Stimulated activated CD4-positive, alpha-beta T cell treated with anti-CD3 and anti-CD28 coated beads, Interleukin-12 subunit alpha, Interleukin-12 subunit beta, amount 100 ng/mL, for 48 hours (primary cell): ENCODE measurements around the gene SMARCC2.
A peak's percentile ranks its signal among the peaks of the same experiment; 100 is the strongest.

Experiments used
- DNase-seq, 3 donors: peaks; one replicate each; pipeline ENCODE4 v3.0.0-alpha.2; 2020; ENCODE audit warnings: low read depth in 2 of 3, low spot score in 1 of 3

Gene SMARCC2

DNA sequence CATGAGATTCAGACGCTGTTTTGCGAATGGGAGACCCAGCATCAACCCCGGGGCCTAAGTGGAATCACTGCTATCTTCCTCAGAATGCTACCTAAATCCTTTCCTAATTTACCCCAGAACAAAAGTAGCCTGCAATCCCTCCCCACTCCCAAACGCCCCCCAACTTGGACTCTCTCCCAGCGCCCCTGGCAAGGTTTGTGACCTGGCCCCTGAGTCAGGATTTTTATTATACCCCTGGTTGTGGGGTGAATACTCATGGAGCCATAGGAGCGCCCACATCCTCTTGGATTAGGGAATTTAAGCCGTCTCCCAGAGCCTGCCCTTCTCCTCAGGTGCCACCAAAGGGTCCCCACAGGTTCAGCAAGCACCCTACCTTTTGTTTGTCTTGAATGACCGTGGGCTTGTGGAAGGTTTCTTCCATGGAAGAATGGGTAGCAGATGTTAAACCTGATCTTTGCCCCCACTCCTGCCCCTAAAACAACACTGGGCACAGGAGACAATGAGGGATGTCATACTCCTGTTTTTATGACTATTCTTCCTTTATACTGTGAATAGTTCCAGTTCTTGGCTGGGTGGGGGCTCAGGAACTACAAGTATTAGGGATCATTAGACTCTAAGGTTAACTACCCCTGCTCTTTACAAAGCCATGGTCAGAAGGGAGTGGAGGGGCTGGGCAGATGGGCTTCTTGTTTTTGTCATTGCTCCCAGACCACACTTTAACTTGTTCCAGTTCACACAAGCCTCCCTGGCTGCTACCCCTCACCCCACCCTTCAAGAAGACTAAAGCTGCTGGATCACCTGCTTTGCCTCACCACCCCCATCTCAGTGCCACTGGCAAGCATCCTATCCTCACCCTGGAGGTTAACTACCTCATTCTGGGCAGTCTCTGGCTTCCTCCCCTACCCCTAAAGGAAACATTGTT lies 36.3 kb downstream of the SMARCC2 start:
- no peak for DNase-seq

DNA sequence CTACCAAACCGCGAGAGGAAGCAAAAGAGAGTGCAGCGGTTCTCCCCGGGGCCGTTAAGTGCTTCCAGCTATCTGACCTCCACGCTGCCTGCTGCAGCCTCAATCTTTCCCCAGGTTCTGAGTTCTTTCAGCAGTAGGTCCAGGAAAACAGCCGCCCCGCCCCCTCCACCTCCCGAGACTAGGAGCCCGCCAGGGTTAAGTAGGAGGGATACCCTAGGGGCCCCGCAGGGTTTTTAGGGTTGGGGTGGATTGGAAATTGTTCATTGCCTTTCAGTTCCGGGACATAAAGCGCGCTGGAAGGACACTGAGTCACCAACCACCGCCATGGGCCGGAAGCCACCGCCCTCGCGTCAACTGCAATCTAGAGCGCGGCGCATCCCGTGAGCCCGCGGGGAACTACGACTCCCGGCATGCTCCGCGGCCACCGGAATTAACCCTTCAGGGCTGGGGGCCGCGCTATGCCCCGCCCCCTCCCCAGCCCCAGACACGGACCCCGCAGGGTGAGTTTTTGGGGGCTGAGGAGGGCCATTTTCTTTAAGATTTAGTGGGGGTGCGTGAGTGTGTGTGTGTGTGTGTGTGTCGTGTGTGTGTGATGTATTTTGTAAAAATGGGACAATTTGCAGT lies 37.0 kb downstream of the SMARCC2 start, which contains the start of gene MYL6B:
Gene MYL6B (plus strand): TSS at position 456 of the 624 bp plus-strand sequence. CDS start 1,332 bp downstream, outside the sequence.
- DNase-seq, result peak; percentile 88 to 93 (median 92)

GRCh38 chr12:56151672-56152131 lies 37.6 kb downstream of the SMARCC2 start:
- DNase-seq, result peak; percentile 59 to 65 (median 62)

DNA sequence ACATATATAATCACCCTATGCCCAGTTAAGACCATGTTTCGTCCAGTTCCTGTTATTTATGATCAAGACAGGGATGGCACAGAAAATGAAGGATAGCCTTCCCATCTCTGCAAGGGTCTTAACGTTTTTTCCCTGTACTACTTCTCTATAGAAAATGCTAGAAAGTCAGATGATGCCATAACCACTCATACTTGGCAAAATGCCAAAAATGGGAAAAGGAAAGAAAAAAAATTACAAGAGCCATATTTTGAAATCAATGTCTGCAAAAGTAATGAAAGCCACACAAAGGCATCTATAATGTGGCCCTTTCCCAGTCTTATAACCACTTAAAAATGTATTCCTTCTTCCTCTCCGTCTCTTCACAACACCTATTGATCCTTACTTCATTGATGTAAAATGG lies 38.7 kb downstream of the SMARCC2 start:
- DNase-seq, result no peak

DNA sequence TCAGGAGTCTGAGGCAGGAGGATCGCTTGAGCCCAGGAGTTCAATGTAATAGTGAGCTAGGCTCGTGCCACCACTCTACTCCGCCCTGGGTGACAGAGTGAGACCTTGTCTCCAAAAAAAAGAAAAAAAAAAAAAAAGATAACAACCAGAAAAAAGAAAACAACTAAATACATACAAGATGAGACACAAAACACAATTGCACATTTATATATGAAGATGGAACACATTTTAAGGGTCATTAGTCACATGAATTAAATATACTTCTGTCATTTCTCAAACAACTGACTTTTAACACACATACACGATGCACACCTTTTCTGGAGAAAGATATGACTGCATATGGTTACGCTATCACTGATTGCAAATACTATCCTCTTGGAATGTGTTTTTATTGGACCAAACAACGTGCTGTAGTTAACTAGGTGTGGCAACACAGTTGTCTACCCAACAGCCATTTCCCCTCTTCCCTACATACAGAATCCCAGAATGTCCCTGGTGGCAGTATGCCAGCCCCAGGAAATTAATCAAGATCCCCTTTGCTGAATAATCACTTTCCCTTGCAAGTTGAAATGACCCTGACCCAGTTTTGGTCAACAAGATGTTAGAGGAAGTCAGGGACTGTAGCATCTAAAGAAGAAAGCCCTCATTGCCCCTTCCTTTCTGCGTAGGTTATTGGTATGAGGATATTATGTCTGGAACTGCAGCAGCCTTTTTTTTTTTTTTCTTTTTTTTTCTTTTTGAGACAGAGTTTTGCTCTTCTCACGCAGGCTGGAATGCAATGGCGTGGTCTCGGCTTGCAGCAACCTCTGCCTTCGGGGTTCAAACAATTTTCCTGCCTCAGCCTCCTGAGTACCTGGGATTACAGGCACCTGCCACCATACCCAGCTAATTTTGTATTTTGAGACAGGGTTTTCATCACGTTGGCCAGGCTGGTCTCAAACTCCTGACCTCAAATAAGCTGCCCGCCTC lies 42.5 kb downstream of the SMARCC2 start:
- no peak for DNase-seq

- DNase-seq, result no peak
Measured at GRCh38 chr12:56145217-56145616, 44.1 kb downstream of the SMARCC2 start.

- DNase-seq, result no peak
Measured at GRCh38 chr12:56143870-56144269, 45.4 kb downstream of the SMARCC2 start.

DNA sequence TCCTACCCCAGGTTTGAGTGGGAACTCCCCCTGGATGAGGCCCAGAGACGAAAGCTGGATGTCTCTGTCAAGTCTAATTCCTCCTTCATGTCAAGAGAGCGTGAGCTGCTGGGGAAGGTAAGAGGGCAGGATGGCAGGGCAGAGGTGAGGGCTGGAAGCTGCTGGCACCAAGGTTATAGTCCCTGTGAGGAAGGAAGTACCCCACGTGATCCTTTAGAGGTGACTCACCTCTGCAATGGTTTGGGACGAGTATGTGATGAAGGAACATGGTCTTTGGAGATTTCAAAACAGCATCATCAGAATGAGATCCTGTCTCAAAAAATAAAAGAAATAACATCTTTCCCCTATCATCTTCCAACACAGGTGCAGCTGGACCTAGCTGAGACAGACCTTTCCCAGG lies 46.1 kb downstream of the SMARCC2 start:
- DNase-seq, result no peak

DNA sequence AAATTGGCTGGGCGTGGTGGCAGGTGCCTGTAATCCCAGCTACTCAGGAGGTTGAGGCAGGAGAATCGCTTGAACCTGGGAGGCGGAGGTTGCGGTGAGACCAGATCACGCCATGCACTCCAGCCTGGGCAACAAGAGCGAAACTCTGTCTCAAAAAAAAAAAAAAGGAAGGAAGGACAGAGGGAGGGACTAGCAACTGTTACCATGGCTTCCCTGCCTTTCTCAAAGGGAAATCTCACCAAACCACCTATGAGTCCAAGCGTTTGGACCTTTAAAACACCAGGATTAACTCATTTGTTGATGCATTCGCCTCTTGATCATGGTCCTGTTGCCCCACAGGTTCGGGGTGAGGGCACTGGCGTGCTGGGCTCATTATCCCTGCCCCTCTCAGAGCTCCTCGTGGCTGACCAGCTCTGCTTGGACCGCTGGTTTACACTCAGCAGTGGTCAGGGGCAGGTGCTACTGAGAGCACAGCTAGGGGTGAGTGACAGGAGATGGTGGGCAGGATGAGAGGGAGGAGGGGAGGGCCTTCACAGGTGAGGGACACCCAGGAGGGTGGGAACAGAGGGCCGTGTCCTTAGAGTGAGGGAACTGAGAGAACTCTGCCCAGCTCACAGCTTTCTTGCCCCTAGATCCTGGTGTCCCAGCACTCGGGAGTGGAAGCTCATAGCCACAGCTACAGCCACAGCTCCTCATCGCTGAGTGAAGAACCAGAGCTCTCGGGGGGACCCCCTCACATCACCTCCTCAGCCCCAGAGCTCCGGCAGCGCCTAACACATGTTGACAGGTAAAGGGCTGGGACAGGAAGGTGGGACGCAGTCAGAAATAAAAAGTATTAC lies 47.1 kb downstream of the SMARCC2 start:
- no peak for DNase-seq

- no peak for DNase-seq
Measured at GRCh38 chr12:56137853-56138571, 51.3 kb downstream of the SMARCC2 start.

DNA sequence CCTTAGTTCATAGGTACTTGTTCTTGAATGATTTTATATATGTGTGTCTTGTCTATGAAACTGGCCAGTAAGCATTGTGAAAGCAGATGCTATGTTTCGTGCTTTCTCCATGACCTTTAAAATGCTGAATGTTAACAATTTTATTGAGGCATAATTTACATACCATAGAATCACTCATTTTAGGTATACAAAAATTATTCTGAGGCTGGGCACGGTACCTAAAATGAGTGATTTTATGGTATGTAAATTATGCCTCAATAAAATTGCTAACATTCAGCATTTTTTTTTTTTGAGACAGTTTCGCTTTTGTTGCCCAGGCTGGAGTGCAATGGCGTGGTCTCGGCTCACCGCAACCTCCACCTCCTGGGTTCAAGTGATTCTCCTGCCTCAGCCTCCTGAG lies 54.4 kb downstream of the SMARCC2 start:
- no peak for DNase-seq

DNA sequence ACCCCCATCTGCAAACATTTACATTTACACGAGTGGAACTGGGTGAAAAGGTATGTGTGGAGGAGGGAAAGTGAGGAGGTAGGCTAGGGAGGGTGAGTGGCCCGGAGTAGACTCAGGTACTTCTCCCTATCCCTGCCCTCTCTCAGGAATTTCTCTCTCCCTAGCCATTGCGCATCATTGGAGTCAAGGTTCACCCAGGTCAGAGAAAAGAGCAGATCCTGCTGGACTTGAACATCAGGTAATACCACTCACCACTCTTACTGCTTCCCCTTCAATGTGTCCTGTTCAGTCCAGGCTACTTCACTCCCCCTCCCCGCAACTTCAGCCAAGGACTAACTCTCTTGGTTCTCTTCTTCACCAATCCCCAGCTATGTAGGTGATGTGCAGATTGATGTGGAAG lies 58.4 kb downstream of the SMARCC2 start:
- no peak for DNase-seq

DNA sequence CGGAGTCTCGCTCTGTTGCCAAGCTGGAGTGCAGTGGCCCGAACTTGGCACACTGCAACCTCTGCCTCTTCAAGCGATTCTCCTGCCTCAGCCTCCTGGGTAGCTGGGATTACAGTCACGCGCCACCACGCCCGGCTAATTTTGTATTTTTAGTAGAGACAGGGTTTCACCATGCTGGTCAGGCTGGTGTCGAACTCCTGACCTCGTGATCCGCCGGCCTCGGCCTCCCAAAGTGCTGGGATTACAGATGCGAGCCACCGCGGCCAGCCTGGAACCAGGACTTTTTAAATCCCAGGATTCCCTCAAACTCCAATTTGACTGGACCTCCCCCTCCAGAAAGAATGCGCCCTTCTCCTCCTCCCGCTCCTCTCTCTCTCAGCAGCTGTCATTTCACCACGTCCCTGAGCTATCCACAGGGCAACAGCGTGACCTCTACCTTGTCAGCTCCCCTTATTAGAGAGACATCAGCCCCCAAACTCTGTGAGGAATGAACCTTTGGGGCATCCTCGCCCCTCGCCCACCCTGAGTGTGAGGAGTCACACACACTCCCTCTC lies 59.3 kb downstream of the SMARCC2 start:
- no peak for DNase-seq

- peak in 2 of 3 donors; percentile 32 to 49 for DNase-seq
Measured at GRCh38 chr12:56129206-56129941, 59.9 kb downstream of the SMARCC2 start.

GRCh38 chr12:56128670-56129205 lies 60.5 kb downstream of the SMARCC2 start:
- DNase-seq, result peak in 2 of 3 donors; percentile 15 to 22

DNA sequence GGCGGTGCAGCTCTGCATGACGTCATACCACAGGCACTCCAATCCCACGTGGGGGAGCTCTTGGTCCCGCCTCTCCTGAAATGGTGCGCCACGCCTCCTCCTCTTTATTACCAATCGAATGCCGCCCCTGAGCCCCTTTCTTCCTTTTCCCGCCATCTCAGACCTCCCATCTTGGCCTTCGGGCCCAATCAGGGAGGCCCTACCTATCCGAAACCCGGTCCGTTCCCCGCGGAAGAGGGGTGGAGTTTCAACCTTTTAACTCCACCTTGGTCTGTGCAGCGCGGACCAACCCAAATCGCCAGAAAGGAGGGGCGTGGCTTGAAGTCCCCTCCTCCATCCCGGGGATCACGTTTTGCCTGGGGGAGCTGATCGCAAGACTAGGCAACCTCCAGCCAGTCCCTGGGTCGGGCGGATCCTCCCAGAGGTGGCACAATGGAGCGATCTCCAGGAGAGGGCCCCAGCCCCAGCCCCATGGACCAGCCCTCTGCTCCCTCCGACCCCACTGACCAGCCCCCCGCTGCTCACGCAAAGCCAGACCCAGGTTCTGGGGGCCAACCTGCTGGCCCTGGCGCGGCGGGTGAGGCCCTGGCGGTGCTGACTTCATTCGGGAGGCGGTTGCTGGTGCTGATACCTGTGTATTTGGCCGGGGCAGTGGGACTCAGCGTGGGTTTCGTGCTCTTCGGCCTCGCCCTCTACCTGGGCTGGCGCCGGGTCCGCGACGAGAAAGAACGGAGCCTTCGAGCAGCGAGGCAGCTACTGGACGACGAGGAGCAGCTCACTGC lies 61.2 kb downstream of the SMARCC2 start, which contains the start of gene ESYT1:
Gene ESYT1 (plus strand): TSS at position 380 of the 782 bp plus-strand sequence. CDS start 53 bp downstream, at position 433.
- peak; percentile 95 to 98 (median 96) for DNase-seq

- DNase-seq, result no peak
Measured at GRCh38 chr12:56127485-56127887, 61.8 kb downstream of the SMARCC2 start.
